Measurements from ENCODE around the gene NPHP1. TPM values are rescaled to one million over a fixed set of nuclear protein-coding genes. Genes with fewer than 3 reads are reported as not detected.

NPHP1 gene
- polyA plus RNA-seq, 1 donor from 2014 or later = 8.0 TPM

DNA sequence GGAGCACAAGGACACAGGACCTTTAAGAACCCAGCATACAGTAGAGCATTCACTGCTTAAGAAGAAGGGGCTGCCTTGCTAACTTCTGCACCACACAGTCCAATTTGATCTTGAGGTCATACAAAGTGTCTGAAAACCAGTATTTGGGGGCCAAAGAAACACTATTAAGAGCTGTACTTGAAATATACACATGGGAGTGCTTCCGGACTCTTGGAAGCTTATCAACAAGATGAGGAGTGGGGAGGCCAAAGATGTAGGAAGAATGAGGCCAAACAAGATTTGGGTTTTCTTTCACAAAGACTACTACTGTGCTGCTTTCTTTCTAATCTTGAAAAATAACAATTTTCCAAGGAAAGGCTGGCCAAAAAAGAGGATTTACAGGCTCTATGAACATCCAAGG, 64.4 kb downstream of the NPHP1 start:
- no peak overlapping the region for H3K9ac ChIP-seq (ENCODE audit: low read length)
- H3K4me3 ChIP-seq (ENCODE audit: low read length) = no peak overlapping the region
- H3K9me2 ChIP-seq (ENCODE audit: insufficient read depth, low read length) = no peaks in the 10 kb centered on the region
- no peaks in the 10 kb centered on the region for H3K36me3 ChIP-seq (ENCODE audit: insufficient read depth, low read length)
- no peak overlapping the region for H3K4me2 ChIP-seq (ENCODE audit: low read length)
- TF ChIP-seq, protein P1, sequence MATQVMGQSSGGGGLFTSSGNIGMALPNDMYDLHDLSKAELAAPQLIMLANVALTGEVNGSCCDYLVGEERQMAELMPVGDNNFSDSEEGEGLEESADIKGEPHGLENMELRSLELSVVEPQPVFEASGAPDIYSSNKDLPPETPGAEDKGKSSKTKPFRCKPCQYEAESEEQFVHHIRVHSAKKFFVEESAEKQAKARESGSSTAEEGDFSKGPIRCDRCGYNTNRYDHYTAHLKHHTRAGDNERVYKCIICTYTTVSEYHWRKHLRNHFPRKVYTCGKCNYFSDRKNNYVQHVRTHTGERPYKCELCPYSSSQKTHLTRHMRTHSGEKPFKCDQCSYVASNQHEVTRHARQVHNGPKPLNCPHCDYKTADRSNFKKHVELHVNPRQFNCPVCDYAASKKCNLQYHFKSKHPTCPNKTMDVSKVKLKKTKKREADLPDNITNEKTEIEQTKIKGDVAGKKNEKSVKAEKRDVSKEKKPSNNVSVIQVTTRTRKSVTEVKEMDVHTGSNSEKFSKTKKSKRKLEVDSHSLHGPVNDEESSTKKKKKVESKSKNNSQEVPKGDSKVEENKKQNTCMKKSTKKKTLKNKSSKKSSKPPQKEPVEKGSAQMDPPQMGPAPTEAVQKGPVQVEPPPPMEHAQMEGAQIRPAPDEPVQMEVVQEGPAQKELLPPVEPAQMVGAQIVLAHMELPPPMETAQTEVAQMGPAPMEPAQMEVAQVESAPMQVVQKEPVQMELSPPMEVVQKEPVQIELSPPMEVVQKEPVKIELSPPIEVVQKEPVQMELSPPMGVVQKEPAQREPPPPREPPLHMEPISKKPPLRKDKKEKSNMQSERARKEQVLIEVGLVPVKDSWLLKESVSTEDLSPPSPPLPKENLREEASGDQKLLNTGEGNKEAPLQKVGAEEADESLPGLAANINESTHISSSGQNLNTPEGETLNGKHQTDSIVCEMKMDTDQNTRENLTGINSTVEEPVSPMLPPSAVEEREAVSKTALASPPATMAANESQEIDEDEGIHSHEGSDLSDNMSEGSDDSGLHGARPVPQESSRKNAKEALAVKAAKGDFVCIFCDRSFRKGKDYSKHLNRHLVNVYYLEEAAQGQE (IDR thresholded peaks at IDR 0.05; ENCODE audit: borderline replicate concordance) = no peak
- TF ChIP-seq POLR2AphosphoS5 (IDR thresholded peaks at IDR 0.05) (no peak), EP300 (conservative IDR thresholded peaks at IDR 0.05; ENCODE audit: poor library complexity, severe bottlenecking) (no peak), RAD21 (conservative IDR thresholded peaks at IDR 0.05) (no peak), SMC3 (conservative IDR thresholded peaks at IDR 0.05; ENCODE audit: poor library complexity) (no peak), MXI1 (conservative IDR thresholded peaks at IDR 0.05; ENCODE audit: poor library complexity, severe bottlenecking) (no peak), TAF1 (IDR thresholded peaks at IDR 0.05; ENCODE audit: low read depth) (no peak), EZH2 (IDR thresholded peaks at IDR 0.05; ENCODE audit: borderline replicate concordance, insufficient read depth, low read length, poor library complexity, severe bottlenecking) (no peak)
- TF ChIP-seq, protein P2, sequence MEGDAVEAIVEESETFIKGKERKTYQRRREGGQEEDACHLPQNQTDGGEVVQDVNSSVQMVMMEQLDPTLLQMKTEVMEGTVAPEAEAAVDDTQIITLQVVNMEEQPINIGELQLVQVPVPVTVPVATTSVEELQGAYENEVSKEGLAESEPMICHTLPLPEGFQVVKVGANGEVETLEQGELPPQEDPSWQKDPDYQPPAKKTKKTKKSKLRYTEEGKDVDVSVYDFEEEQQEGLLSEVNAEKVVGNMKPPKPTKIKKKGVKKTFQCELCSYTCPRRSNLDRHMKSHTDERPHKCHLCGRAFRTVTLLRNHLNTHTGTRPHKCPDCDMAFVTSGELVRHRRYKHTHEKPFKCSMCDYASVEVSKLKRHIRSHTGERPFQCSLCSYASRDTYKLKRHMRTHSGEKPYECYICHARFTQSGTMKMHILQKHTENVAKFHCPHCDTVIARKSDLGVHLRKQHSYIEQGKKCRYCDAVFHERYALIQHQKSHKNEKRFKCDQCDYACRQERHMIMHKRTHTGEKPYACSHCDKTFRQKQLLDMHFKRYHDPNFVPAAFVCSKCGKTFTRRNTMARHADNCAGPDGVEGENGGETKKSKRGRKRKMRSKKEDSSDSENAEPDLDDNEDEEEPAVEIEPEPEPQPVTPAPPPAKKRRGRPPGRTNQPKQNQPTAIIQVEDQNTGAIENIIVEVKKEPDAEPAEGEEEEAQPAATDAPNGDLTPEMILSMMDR (IDR thresholded peaks at IDR 0.05; ENCODE audit: poor library complexity, severe bottlenecking) = no peak
- no peaks in the 10 kb centered on the region for H3F3A ChIP-seq (ENCODE audit: insufficient read depth, low read length, poor library complexity, severe bottlenecking)
- H4K20me1 ChIP-seq (ENCODE audit: insufficient read depth) = no peaks in the 10 kb centered on the region
- no peak overlapping the region for H2AFZ ChIP-seq (ENCODE audit: low read depth, low read length)
- H3K9me3 ChIP-seq (ENCODE audit: low read length) = no peaks in the 10 kb centered on the region
- H3K27ac ChIP-seq (ENCODE audit: low read length) = no peak overlapping the region
- no peaks in the 10 kb centered on the region for H3K79me2 ChIP-seq (replicated peaks; ENCODE audit: insufficient read depth, low read length)
- H3K27me3 ChIP-seq (ENCODE audit: insufficient read depth, low read depth, low read length) = no peaks in the 10 kb centered on the region

DNA sequence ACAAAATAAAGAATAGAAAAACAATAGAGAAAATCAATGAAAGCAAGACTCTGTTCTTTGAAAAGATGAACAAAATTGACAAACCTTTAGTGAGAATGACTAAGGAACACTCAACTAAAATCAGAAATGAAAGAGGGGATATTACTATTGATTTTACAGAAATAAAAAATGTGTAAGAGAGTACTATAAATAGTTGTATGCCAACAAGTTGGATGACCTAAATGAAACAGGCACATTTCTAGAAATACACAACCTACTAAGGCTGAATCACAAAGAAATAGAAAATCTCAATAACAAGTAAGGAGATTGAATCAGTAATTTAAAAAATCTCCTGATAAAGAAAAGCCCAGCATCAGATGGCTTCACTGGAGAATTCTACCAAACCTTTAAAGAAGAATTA, 70.8 kb downstream of the NPHP1 start:
- Histone ChIP-seq H3K27me3 (ENCODE audit: insufficient read depth, low read depth, low read length) (no peaks in the 10 kb centered on the region), H3K9me3 (ENCODE audit: low read length) (no peaks in the 10 kb centered on the region), H3K4me3 (ENCODE audit: low read length) (no peak overlapping the region), H3K4me2 (ENCODE audit: low read length) (no peak overlapping the region), H3K27ac (ENCODE audit: low read length) (no peak overlapping the region), H3F3A (ENCODE audit: insufficient read depth, low read length, poor library complexity, severe bottlenecking) (no peaks in the 10 kb centered on the region), H3K36me3 (ENCODE audit: insufficient read depth, low read length) (no peaks in the 10 kb centered on the region), H3K9me2 (ENCODE audit: insufficient read depth, low read length) (no peaks in the 10 kb centered on the region), H4K20me1 (ENCODE audit: insufficient read depth) (no peaks in the 10 kb centered on the region), H3K79me2 (replicated peaks; ENCODE audit: insufficient read depth, low read length) (no peaks in the 10 kb centered on the region), H3K9ac (ENCODE audit: low read length) (no peak overlapping the region), H2AFZ (ENCODE audit: low read depth, low read length) (no peak overlapping the region)
- TF ChIP-seq POLR2AphosphoS5 (IDR thresholded peaks at IDR 0.05) = no peak
- no peak for TF ChIP-seq RAD21 (conservative IDR thresholded peaks at IDR 0.05)
- TF ChIP-seq EZH2 (IDR thresholded peaks at IDR 0.05; ENCODE audit: borderline replicate concordance, insufficient read depth, low read length, poor library complexity, severe bottlenecking) = no peak
- TF ChIP-seq TAF1 (IDR thresholded peaks at IDR 0.05; ENCODE audit: low read depth) = no peak
- TF ChIP-seq, protein P1 (IDR thresholded peaks at IDR 0.05; ENCODE audit: borderline replicate concordance) = no peak
- TF ChIP-seq EP300 (conservative IDR thresholded peaks at IDR 0.05; ENCODE audit: poor library complexity, severe bottlenecking) = no peak
- TF ChIP-seq SMC3 (conservative IDR thresholded peaks at IDR 0.05; ENCODE audit: poor library complexity) = no peak
- TF ChIP-seq, protein P2 (IDR thresholded peaks at IDR 0.05; ENCODE audit: poor library complexity, severe bottlenecking) = no peak
- TF ChIP-seq MXI1 (conservative IDR thresholded peaks at IDR 0.05; ENCODE audit: poor library complexity, severe bottlenecking) = no peak
